Measurements from ENCODE around the gene ARMC6.

ARMC6 gene

GRCh38 chr19:19043481-19043880, 10.1 kb downstream of the ARMC6 start:
- Histone ChIP-seq H3K4me1 (ENCODE audit: low read length) (no peaks in the 10 kb centered on the region), H3K9me3 (replicated peaks; ENCODE audit: insufficient read depth, low read length) (no peaks in the 10 kb centered on the region), H3K9ac (ENCODE audit: low read length) (no peak overlapping the region), H3K4me3 (ENCODE audit: low read length) (no peak overlapping the region), H3K9me2 (replicated peaks; ENCODE audit: insufficient read depth, low read length) (no peaks in the 10 kb centered on the region), H3K4me2 (ENCODE audit: low read depth, low read length) (no peak overlapping the region), H3K79me2 (ENCODE audit: low read length) (peaks cover 22% of the 10 kb centered on the region), H3K36me3 (replicated peaks; ENCODE audit: insufficient read depth, low read length) (no peaks in the 10 kb centered on the region), H4K20me1 (ENCODE audit: insufficient read depth, low read length) (no peaks in the 10 kb centered on the region), H3K27me3 (replicated peaks; ENCODE audit: insufficient read depth, low read length) (no peaks in the 10 kb centered on the region), H2AFZ (ENCODE audit: low read length) (no peak overlapping the region), H3F3A (ENCODE audit: insufficient read depth, low read length) (no peaks in the 10 kb centered on the region), H3K27ac (ENCODE audit: low read length) (no peak overlapping the region)
- TF ChIP-seq EZH2 (optimal IDR thresholded peaks at IDR 0.05; ENCODE audit: low read depth, low read length) (no peak), CTCF (IDR thresholded peaks at IDR 0.05; ENCODE audit: low read length) (no peak), EZH2phosphoT487 (IDR thresholded peaks at IDR 0.05; ENCODE audit: low read length) (no peak)
- no peak for DNase-seq

- Histone ChIP-seq H3K79me2 (ENCODE audit: low read length) (peaks cover 22% of the 10 kb centered on the region), H4K20me1 (ENCODE audit: insufficient read depth, low read length) (no peaks in the 10 kb centered on the region), H3K9me2 (replicated peaks; ENCODE audit: insufficient read depth, low read length) (no peaks in the 10 kb centered on the region), H3K36me3 (replicated peaks; ENCODE audit: insufficient read depth, low read length) (no peaks in the 10 kb centered on the region), H3K27ac (ENCODE audit: low read length) (no peak overlapping the region), H3K4me3 (ENCODE audit: low read length) (no peak overlapping the region), H3K9me3 (replicated peaks; ENCODE audit: insufficient read depth, low read length) (no peaks in the 10 kb centered on the region), H3K27me3 (replicated peaks; ENCODE audit: insufficient read depth, low read length) (no peaks in the 10 kb centered on the region), H3F3A (ENCODE audit: insufficient read depth, low read length) (no peaks in the 10 kb centered on the region), H3K9ac (ENCODE audit: low read length) (no peak overlapping the region), H3K4me2 (ENCODE audit: low read depth, low read length) (no peak overlapping the region), H2AFZ (ENCODE audit: low read length) (no peak overlapping the region), H3K4me1 (ENCODE audit: low read length) (no peaks in the 10 kb centered on the region)
- TF ChIP-seq EZH2phosphoT487 (IDR thresholded peaks at IDR 0.05; ENCODE audit: low read length) (no peak), EZH2 (optimal IDR thresholded peaks at IDR 0.05; ENCODE audit: low read depth, low read length) (no peak), CTCF (IDR thresholded peaks at IDR 0.05; ENCODE audit: low read length) (no peak)
- DNase-seq = no peak
Observed at GRCh38 chr19:19043881-19044280, 10.5 kb downstream of the ARMC6 start.

- no peaks in the 10 kb centered on the region for H3K36me3 ChIP-seq (replicated peaks; ENCODE audit: insufficient read depth, low read length)
- no peak overlapping the region for H3K9ac ChIP-seq (ENCODE audit: low read length)
- no peaks in the 10 kb centered on the region for H3K9me2 ChIP-seq (replicated peaks; ENCODE audit: insufficient read depth, low read length)
- H3K4me2 ChIP-seq (ENCODE audit: low read depth, low read length) = no peak overlapping the region
- H3K9me3 ChIP-seq (replicated peaks; ENCODE audit: insufficient read depth, low read length) = no peaks in the 10 kb centered on the region
- H3K4me1 ChIP-seq (ENCODE audit: low read length) = no peaks in the 10 kb centered on the region
- no peak overlapping the region for H3K4me3 ChIP-seq (ENCODE audit: low read length)
- H4K20me1 ChIP-seq (ENCODE audit: insufficient read depth, low read length) = no peaks in the 10 kb centered on the region
- H3F3A ChIP-seq (ENCODE audit: insufficient read depth, low read length) = no peaks in the 10 kb centered on the region
- H3K79me2 ChIP-seq (ENCODE audit: low read length) = peaks cover 3% of the 10 kb centered on the region; the same call in 1 of the 2 replicates
- no peak for DNase-seq
- no peak overlapping the region for H2AFZ ChIP-seq (ENCODE audit: low read length)
- no peak for TF ChIP-seq CTCF (IDR thresholded peaks at IDR 0.05; ENCODE audit: low read length)
- no peak for TF ChIP-seq EZH2 (optimal IDR thresholded peaks at IDR 0.05; ENCODE audit: low read depth, low read length)
- TF ChIP-seq EZH2phosphoT487 (IDR thresholded peaks at IDR 0.05; ENCODE audit: low read length) = no peak
- no peak overlapping the region for H3K27ac ChIP-seq (ENCODE audit: low read length)
- H3K27me3 ChIP-seq (replicated peaks; ENCODE audit: insufficient read depth, low read length) = no peaks in the 10 kb centered on the region
Observed at GRCh38 chr19:19049406-19049805, 16.0 kb downstream of the ARMC6 start.

Measured in MM.1S (cell line).